Right renal cortex interstitium (tissue), 3 donors: ENCODE data around the gene NR6A1. TPM values are rescaled to one million over a fixed set of nuclear protein-coding genes. Genes with fewer than 3 reads are reported as not detected.
"Not testable (repeated sequence)": the region's sequence is repeated elsewhere in the genome, so short reads cannot be mapped to it uniquely, and the experiment has no call there.

Source experiments
- DNase-seq, 3 donors: peaks; one replicate each; pipeline ENCODE4 v3.0.0-alpha.2; 2013; ENCODE audit warnings: low read depth in 3 of 3, low spot score in 2 of 3
- polyA plus RNA-seq, 3 donors: library from polyadenylated mRNA; unstranded; fragments of 120-200 nt; gene quantifications; one replicate each; pipeline ENCODE4 v1.2.1, GENCODE V29; 2013; ENCODE audit not compliant: insufficient read length in 3 of 3

Gene NR6A1
- polyA plus RNA-seq, 3 donors, result 0.57 to 1.1 (median 0.89) TPM

GRCh38 chr9:124762633-124763032 is 8.5 kb downstream of the NR6A1 start:
- DNase-seq, result no peak

- DNase-seq, result no peak
Observed at GRCh38 chr9:124761710-124762109, 9.4 kb downstream of the NR6A1 start.

- no peak for DNase-seq
Observed at GRCh38 chr9:124761196-124761595, 9.9 kb downstream of the NR6A1 start.

- DNase-seq, result no peak
Observed at GRCh38 chr9:124760719-124761118, 10.4 kb downstream of the NR6A1 start.

- no peak for DNase-seq
Observed at GRCh38 chr9:124759327-124759726, 11.8 kb downstream of the NR6A1 start.

- DNase-seq, result no peak
Observed at GRCh38 chr9:124758691-124759090, 12.4 kb downstream of the NR6A1 start.

- DNase-seq, result no peak
Observed at GRCh38 chr9:124758061-124758460, 13.1 kb downstream of the NR6A1 start.

GRCh38 chr9:124757616-124758015 is 13.5 kb downstream of the NR6A1 start:
- DNase-seq, result no peak

GRCh38 chr9:124756011-124756410 is 15.1 kb downstream of the NR6A1 start:
- DNase-seq, result no peak

GRCh38 chr9:124755061-124755460 is 16.1 kb downstream of the NR6A1 start:
- DNase-seq, result no peak

GRCh38 chr9:124754289-124754688 is 16.8 kb downstream of the NR6A1 start:
- DNase-seq, result no peak

- DNase-seq, result no peak
Observed at GRCh38 chr9:124752967-124753366, 18.1 kb downstream of the NR6A1 start.

- no peak for DNase-seq
Observed at GRCh38 chr9:124749781-124750180, 21.3 kb downstream of the NR6A1 start.

GRCh38 chr9:124749284-124749683 is 21.8 kb downstream of the NR6A1 start:
- no peak for DNase-seq

GRCh38 chr9:124747065-124747464 is 24.0 kb downstream of the NR6A1 start:
- no peak for DNase-seq

- DNase-seq, result no peak
Observed at GRCh38 chr9:124743686-124744348, 27.3 kb downstream of the NR6A1 start.

- no peak for DNase-seq
Observed at GRCh38 chr9:124742940-124743339, 28.2 kb downstream of the NR6A1 start.

- no peak for DNase-seq
Observed at GRCh38 chr9:124741662-124742061, 29.4 kb downstream of the NR6A1 start.

- DNase-seq, result no peak
Observed at GRCh38 chr9:124741149-124741548, 30.0 kb downstream of the NR6A1 start.

- DNase-seq, result no peak
Observed at GRCh38 chr9:124739360-124739759, 31.8 kb downstream of the NR6A1 start.

GRCh38 chr9:124738075-124738474 is 33.0 kb downstream of the NR6A1 start:
- not testable (repeated sequence) for DNase-seq

- no peak for DNase-seq
Observed at GRCh38 chr9:124735121-124735520, 36.0 kb downstream of the NR6A1 start.

- not testable (repeated sequence) for DNase-seq
Observed at GRCh38 chr9:124734741-124735083, 36.4 kb downstream of the NR6A1 start.
